ENCODE data around the gene IYD.

IYD gene

DNA sequence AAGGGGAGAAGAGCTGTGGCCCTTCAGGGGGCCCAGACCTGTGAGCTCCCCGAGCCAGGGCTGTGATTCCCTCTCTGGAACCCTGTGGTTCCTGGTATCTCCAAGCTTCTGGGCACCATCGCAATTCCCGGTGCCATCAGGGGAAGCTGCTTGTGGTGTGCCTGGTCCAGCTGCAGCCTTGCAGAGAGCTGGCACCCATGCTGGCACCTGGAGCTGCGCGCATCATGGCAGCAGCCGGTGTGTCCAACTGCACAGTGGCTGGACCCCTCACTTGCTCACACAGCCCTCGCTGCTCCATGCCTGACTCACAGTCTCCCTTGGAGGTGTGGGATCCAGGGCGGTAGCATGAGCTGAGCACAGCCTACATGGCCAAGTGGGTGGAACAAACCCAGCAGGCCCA is 56.7 kb downstream of the IYD start:
- TF ChIP-seq, protein P1, sequence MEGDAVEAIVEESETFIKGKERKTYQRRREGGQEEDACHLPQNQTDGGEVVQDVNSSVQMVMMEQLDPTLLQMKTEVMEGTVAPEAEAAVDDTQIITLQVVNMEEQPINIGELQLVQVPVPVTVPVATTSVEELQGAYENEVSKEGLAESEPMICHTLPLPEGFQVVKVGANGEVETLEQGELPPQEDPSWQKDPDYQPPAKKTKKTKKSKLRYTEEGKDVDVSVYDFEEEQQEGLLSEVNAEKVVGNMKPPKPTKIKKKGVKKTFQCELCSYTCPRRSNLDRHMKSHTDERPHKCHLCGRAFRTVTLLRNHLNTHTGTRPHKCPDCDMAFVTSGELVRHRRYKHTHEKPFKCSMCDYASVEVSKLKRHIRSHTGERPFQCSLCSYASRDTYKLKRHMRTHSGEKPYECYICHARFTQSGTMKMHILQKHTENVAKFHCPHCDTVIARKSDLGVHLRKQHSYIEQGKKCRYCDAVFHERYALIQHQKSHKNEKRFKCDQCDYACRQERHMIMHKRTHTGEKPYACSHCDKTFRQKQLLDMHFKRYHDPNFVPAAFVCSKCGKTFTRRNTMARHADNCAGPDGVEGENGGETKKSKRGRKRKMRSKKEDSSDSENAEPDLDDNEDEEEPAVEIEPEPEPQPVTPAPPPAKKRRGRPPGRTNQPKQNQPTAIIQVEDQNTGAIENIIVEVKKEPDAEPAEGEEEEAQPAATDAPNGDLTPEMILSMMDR (IDR thresholded peaks at IDR 0.05), result no peak
- H3K4me1 ChIP-seq (ENCODE audit: control insufficient read depth in 1 of 2, insufficient read depth in 1 of 2, low read depth in 1 of 2, low read length in 1 of 2), result no peaks in the 10 kb centered on the region
- H3K27me3 ChIP-seq, result no peaks in the 10 kb centered on the region
- H3K4me3 ChIP-seq (ENCODE audit: low read depth in 1 of 2, low read length in 1 of 2), result no peak overlapping the region
- no peaks in the 10 kb centered on the region for H3K36me3 ChIP-seq
- H3K27ac ChIP-seq, result no peak overlapping the region
- no peaks in the 10 kb centered on the region for H3K9me3 ChIP-seq

DNA sequence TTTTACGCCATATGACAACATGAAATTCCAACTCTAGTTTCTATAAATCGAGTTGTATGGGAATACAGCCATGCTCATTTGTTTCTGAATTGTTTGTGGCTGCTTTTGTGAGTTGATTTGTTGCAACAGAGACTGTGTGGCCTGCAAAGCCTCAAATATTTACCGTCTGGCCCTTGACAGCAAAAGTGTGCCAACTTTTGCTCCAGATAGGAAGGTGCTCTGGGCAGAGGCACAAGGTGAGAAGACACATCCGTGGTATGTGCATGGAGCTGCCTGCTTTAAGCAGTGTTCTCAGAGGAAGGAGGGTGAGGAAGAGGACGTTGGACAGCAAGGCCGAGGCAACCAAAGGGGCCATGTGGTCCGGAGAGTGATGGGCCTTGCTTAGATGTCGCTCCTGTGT is 57.4 kb downstream of the IYD start:
- no peaks in the 10 kb centered on the region for H3K4me1 ChIP-seq (ENCODE audit: control insufficient read depth in 1 of 2, insufficient read depth in 1 of 2, low read depth in 1 of 2, low read length in 1 of 2)
- TF ChIP-seq, protein P1 (IDR thresholded peaks at IDR 0.05), result no peak
- H3K36me3 ChIP-seq, result no peaks in the 10 kb centered on the region
- no peak overlapping the region for H3K27ac ChIP-seq
- H3K9me3 ChIP-seq, result no peaks in the 10 kb centered on the region
- no peaks in the 10 kb centered on the region for H3K27me3 ChIP-seq
- H3K4me3 ChIP-seq (ENCODE audit: low read depth in 1 of 2, low read length in 1 of 2), result no peak overlapping the region

DNA sequence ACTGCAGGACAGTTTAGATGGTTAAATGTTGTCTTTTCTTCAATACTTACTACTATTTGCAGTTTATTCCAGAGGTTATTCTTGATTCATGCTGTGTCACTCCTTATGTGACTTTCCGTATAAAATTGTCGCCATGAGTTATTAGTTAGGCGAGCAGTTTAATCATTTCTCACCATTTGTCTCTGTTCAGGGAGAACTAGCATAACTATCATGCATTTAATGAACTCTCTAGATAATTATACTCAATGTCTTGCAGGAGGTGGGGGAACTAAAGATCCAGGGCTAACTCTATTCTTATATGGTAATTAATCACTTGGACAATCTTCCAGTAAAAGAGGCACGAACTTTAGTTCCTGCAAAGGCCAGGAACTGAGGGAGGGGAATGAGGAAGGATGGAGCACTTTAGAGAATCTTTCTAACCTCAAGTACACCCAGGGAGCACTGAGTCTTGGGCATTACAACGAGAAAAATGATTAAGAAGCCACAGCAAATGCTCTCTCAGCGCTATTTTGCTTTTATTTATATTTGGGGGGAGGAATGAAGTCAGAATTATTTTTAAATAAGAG is 58.3 kb downstream of the IYD start:
- H3K27me3 ChIP-seq, result no peaks in the 10 kb centered on the region
- H3K27ac ChIP-seq, result no peak overlapping the region
- TF ChIP-seq, protein P1 (IDR thresholded peaks at IDR 0.05), result no peak
- no peaks in the 10 kb centered on the region for H3K4me1 ChIP-seq (ENCODE audit: control insufficient read depth in 1 of 2, insufficient read depth in 1 of 2, low read depth in 1 of 2, low read length in 1 of 2)
- H3K36me3 ChIP-seq, result no peaks in the 10 kb centered on the region
- H3K4me3 ChIP-seq (ENCODE audit: low read depth in 1 of 2, low read length in 1 of 2), result no peak overlapping the region
- no peaks in the 10 kb centered on the region for H3K9me3 ChIP-seq

DNA sequence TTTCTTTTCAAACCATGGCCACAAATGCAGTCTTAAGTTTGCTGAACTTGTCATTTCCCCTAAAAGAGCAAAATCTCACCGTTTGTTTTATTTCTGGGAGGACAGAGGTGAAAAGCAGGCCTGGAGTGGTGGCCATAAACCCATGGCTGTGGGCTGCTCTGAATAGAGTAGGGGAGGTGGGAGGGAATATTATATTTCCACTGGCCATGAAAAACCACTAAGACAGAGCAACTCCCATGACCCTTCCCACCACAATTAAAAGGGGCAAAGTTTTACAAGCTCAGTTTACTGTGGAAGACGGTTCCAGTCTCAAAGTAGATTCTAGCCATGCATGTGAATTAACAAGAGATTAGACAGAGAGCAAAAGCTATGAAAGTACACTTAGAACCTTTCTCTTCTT is 59.0 kb downstream of the IYD start:
- no peaks in the 10 kb centered on the region for H3K36me3 ChIP-seq
- H3K4me3 ChIP-seq (ENCODE audit: low read depth in 1 of 2, low read length in 1 of 2), result no peak overlapping the region
- no peaks in the 10 kb centered on the region for H3K9me3 ChIP-seq
- no peaks in the 10 kb centered on the region for H3K4me1 ChIP-seq (ENCODE audit: control insufficient read depth in 1 of 2, insufficient read depth in 1 of 2, low read depth in 1 of 2, low read length in 1 of 2)
- H3K27me3 ChIP-seq, result no peaks in the 10 kb centered on the region
- TF ChIP-seq, protein P1 (IDR thresholded peaks at IDR 0.05), result no peak
- H3K27ac ChIP-seq, result no peak overlapping the region

DNA sequence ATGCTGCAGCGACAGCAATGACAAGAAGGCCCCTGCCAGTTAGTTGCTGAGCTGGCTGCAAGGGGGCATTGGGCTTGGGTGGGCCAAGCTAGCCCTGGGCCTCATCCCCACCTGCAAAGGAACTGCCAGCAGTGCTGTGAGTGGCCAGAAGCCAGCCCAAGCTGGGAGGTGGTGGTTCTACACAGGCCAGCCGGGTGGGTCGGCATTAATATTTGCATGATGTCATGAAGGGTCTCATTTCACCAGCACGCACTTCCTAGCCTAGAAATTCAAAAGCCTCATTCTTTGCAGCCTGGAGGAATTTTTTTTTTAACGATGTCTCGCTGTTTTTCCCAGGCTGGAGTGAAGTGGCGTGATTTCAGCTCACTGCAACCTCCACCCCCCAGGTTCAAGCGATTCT is 62.0 kb downstream of the IYD start:
- no peak overlapping the region for H3K4me3 ChIP-seq (ENCODE audit: low read depth in 1 of 2, low read length in 1 of 2)
- no peaks in the 10 kb centered on the region for H3K27me3 ChIP-seq
- TF ChIP-seq, protein P1 (IDR thresholded peaks at IDR 0.05), result no peak
- H3K9me3 ChIP-seq, result no peaks in the 10 kb centered on the region
- no peaks in the 10 kb centered on the region for H3K36me3 ChIP-seq
- no peaks in the 10 kb centered on the region for H3K4me1 ChIP-seq (ENCODE audit: control insufficient read depth in 1 of 2, insufficient read depth in 1 of 2, low read depth in 1 of 2, low read length in 1 of 2)
- H3K27ac ChIP-seq, result no peak overlapping the region

DNA sequence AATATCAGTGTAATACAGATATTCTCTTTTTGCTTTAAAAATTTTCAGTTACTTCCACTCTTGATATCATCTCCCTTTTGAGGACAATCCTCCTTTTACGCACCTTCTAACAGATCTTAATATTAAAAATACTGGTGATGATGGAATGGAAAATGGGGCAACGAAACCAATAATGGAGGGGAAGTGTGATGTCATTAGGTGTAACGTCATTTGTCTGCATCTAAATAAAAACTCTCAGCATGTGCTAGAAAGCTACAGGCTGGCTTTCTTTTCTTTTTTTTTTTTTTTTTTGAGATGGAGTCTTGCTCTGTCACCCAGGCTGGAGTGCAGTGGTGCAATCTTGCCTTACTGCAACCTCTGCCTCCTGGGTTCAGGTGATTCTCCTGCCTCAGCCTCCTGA is 66.5 kb downstream of the IYD start:
- TF ChIP-seq, protein P1 (IDR thresholded peaks at IDR 0.05), result no peak
- no peaks in the 10 kb centered on the region for H3K36me3 ChIP-seq
- H3K9me3 ChIP-seq, result no peaks in the 10 kb centered on the region
- H3K4me3 ChIP-seq (ENCODE audit: low read depth in 1 of 2, low read length in 1 of 2), result no peak overlapping the region
- H3K27me3 ChIP-seq, result no peaks in the 10 kb centered on the region
- H3K27ac ChIP-seq, result no peak overlapping the region
- H3K4me1 ChIP-seq (ENCODE audit: control insufficient read depth in 1 of 2, insufficient read depth in 1 of 2, low read depth in 1 of 2, low read length in 1 of 2), result no peaks in the 10 kb centered on the region

Measured in neutrophil (primary cell).